ENCODE results near the gene PNKP.

The PNKP gene

GRCh38 chr19:49881672-49882394 is 14.5 kb upstream of the PNKP start:
- Histone ChIP-seq H4K20me1 (ENCODE audit: insufficient read depth, low read length, poor library complexity, severe bottlenecking) (peaks cover 6% of the 10 kb centered on the region), H3F3A (ENCODE audit: low read depth) (no peaks in the 10 kb centered on the region), H2AFZ (ENCODE audit: low read length) (no peak overlapping the region), H3K4me2 (ENCODE audit: low read depth, low read length, poor library complexity, severe bottlenecking) (no peak overlapping the region), H3K36me3 (ENCODE audit: insufficient read depth, low read length) (peaks cover 17% of the 10 kb centered on the region; the same call in 1 of the 2 replicates), H3K4me1 (ENCODE audit: insufficient read depth, low read length, poor library complexity, severe bottlenecking) (peaks cover 14% of the 10 kb centered on the region), H3K9ac (ENCODE audit: low read depth, low read length, poor library complexity, severe bottlenecking) (no peak overlapping the region), H3K9me2 (replicated peaks; ENCODE audit: low read depth, low read length) (no peaks in the 10 kb centered on the region), H3K9me3 (ENCODE audit: insufficient read depth, low read depth, low read length) (no peaks in the 10 kb centered on the region), H3K27me3 (ENCODE audit: insufficient read depth, low read length, poor library complexity, severe bottlenecking) (no peaks in the 10 kb centered on the region), H3K4me3 (ENCODE audit: low read length, poor library complexity, severe bottlenecking) (no peak overlapping the region), H3K79me2 (ENCODE audit: insufficient read depth, low read length) (peaks cover 13% of the 10 kb centered on the region; the same call in 1 of the 2 replicates)
- TF ChIP-seq EZH2phosphoT487 (IDR thresholded peaks at IDR 0.05; ENCODE audit: borderline replicate concordance) (no peak), CTCF (conservative IDR thresholded peaks at IDR 0.05; ENCODE audit: low read length) (no peak)

- peaks cover 6% of the 10 kb centered on the region for H4K20me1 ChIP-seq (ENCODE audit: insufficient read depth, low read length, poor library complexity, severe bottlenecking)
- no peak overlapping the region for H3K4me3 ChIP-seq (ENCODE audit: low read length, poor library complexity, severe bottlenecking)
- TF ChIP-seq CTCF (conservative IDR thresholded peaks at IDR 0.05; ENCODE audit: low read length) (no peak), EZH2phosphoT487 (IDR thresholded peaks at IDR 0.05; ENCODE audit: borderline replicate concordance) (no peak)
- H2AFZ ChIP-seq (ENCODE audit: low read length), result no peak overlapping the region
- no peaks in the 10 kb centered on the region for H3K9me2 ChIP-seq (replicated peaks; ENCODE audit: low read depth, low read length)
- no peaks in the 10 kb centered on the region for H3K9me3 ChIP-seq (ENCODE audit: insufficient read depth, low read depth, low read length)
- no peaks in the 10 kb centered on the region for H3F3A ChIP-seq (ENCODE audit: low read depth)
- H3K4me2 ChIP-seq (ENCODE audit: low read depth, low read length, poor library complexity, severe bottlenecking), result no peak overlapping the region
- H3K4me1 ChIP-seq (ENCODE audit: insufficient read depth, low read length, poor library complexity, severe bottlenecking), result peaks cover 14% of the 10 kb centered on the region
- no peak overlapping the region for H3K9ac ChIP-seq (ENCODE audit: low read depth, low read length, poor library complexity, severe bottlenecking)
- peaks cover 17% of the 10 kb centered on the region; the same call in 1 of the 2 replicates for H3K36me3 ChIP-seq (ENCODE audit: insufficient read depth, low read length)
- peaks cover 14% of the 10 kb centered on the region; the same call in 1 of the 2 replicates for H3K79me2 ChIP-seq (ENCODE audit: insufficient read depth, low read length)
- H3K27me3 ChIP-seq (ENCODE audit: insufficient read depth, low read length, poor library complexity, severe bottlenecking), result no peaks in the 10 kb centered on the region
Measured at GRCh38 chr19:49881186-49881585, 13.8 kb upstream of the PNKP start.

- Histone ChIP-seq H3K4me3 (ENCODE audit: low read length, poor library complexity, severe bottlenecking) (no peak overlapping the region), H2AFZ (ENCODE audit: low read length) (no peak overlapping the region), H3K9me3 (ENCODE audit: insufficient read depth, low read depth, low read length) (no peaks in the 10 kb centered on the region), H4K20me1 (ENCODE audit: insufficient read depth, low read length, poor library complexity, severe bottlenecking) (peaks cover 11% of the 10 kb centered on the region), H3K27me3 (ENCODE audit: insufficient read depth, low read length, poor library complexity, severe bottlenecking) (no peaks in the 10 kb centered on the region), H3K36me3 (ENCODE audit: insufficient read depth, low read length) (peaks cover 17% of the 10 kb centered on the region; the same call in 1 of the 2 replicates), H3K4me2 (ENCODE audit: low read depth, low read length, poor library complexity, severe bottlenecking) (no peak overlapping the region), H3F3A (ENCODE audit: low read depth) (no peaks in the 10 kb centered on the region), H3K79me2 (ENCODE audit: insufficient read depth, low read length) (peaks cover 23% of the 10 kb centered on the region), H3K9ac (ENCODE audit: low read depth, low read length, poor library complexity, severe bottlenecking) (no peak overlapping the region), H3K4me1 (ENCODE audit: insufficient read depth, low read length, poor library complexity, severe bottlenecking) (peaks cover 21% of the 10 kb centered on the region), H3K9me2 (replicated peaks; ENCODE audit: low read depth, low read length) (no peaks in the 10 kb centered on the region)
- TF ChIP-seq CTCF (conservative IDR thresholded peaks at IDR 0.05; ENCODE audit: low read length), result no peak
- no peak for TF ChIP-seq EZH2phosphoT487 (IDR thresholded peaks at IDR 0.05; ENCODE audit: borderline replicate concordance)
Measured at GRCh38 chr19:49880162-49880869, 12.9 kb upstream of the PNKP start.
